Astrocyte (in vitro differentiated cells and primary cell): Measurements from ENCODE around the gene ACACA.

ENCODE experiments used
- CTCF ChIP-seq: IDR thresholded peaks from 2 replicates; pipeline ENCODE4 v1.5.1; 2011; ENCODE audit warnings: low read depth, mild to moderate bottlenecking, inconsistent platforms, low read length, moderate library complexity; ENCODE audit not compliant: insufficient read depth
- EZH2 ChIP-seq: IDR thresholded peaks from 2 replicates; pipeline ENCODE4 v1.6.1; 2012; ENCODE audit warnings: mild to moderate bottlenecking, low read length, inconsistent platforms; ENCODE audit not compliant: insufficient read depth

- TF ChIP-seq CTCF (no peak), EZH2 (no peak)
These were observed 350.0 kb downstream of the ACACA start for GRCh38 chr17:37056622-37057021.
